Ovary (tissue), 9 donors: ENCODE results near the gene CASTOR2. TPM values are rescaled to one million over a fixed set of nuclear protein-coding genes. Genes with fewer than 3 reads are reported as not detected.

Source experiments
- DNase-seq, 5 donors: peaks; one replicate each; pipeline ENCODE4 v3.0.0-alpha.2; 2019 to 2020
- H3K27ac ChIP-seq, 2 donors: fragments of 200-600 bp; one replicate each; pipeline versions ENCODE4 v1.5.1 to v1.8.0; 2019 to 2022
- H3K27me3 ChIP-seq: fragments of 200-600 bp; one replicate; pipeline ENCODE4 v1.8.0; 2022
- H3K36me3 ChIP-seq: fragments of 200-600 bp; sonication (generic); one replicate; pipeline ENCODE4 v1.5.1; 2019
- H3K4me1 ChIP-seq: one replicate; pipeline ENCODE4 v1.8.1; 2013; ENCODE audit warnings: mild to moderate bottlenecking, moderate library complexity; ENCODE audit not compliant: insufficient read depth
- H3K4me3 ChIP-seq: fragments of 200-600 bp; sonication (generic); one replicate; pipeline ENCODE4 v1.5.1; 2017
- H3K9me3 ChIP-seq, 2 donors: fragments of 200-600 bp in 1 of 2; sonication (generic) in 1 of 2; one replicate each; pipeline versions ENCODE4 v1.5.1 to v1.8.1; 2013 to 2019; ENCODE audit warnings: mild to moderate bottlenecking in 1 of 2, moderate library complexity in 1 of 2
- EP300 ChIP-seq: sonication (generic); formaldehyde crosslinking; IDR thresholded peaks from one replicate; pipeline ENCODE4 v1.6.1; 2017; ENCODE audit warnings: antibody characterized with exemption
- POLR2A ChIP-seq: fragments of 450-650 bp; IDR thresholded peaks from one replicate; pipeline ENCODE4 v1.6.1; 2017; ENCODE audit warnings: antibody characterized with exemption, mild to moderate bottlenecking, moderate library complexity
- WGBS, 3 donors: extraction: QIAGEN DNeasy Blood & Tissue Kit in 1 of 3; methylation state at CpG; one replicate each; pipeline versions ENCODE4 v1.1.5 to v1.1.7; 2013 to 2017; 5-methylcytosine and 5-hydroxymethylcytosine counted together
- intact Hi-C, 4 donors: fragments of 100-400 bp; cut with DNase I; formaldehyde crosslinking; loops; one replicate each; pipeline versions ENCODE4 v1.11.0 to v1.15.1; 2022 to 2023
- polyA plus RNA-seq, 2 donors: library from polyadenylated mRNA; stranded (reverse); fragments of 200-250 nt in 1 of 2; fragments of 350-450 nt in 1 of 2; fragmentation: Illumina TruSeq in 1 of 2; extraction: RNeasy Lipid Tissue Mini Kit (QIAGEN cat#74804) in 1 of 2; gene quantifications; one replicate each; pipeline ENCODE4 v1.2.3, GENCODE V29; 2013 to 2014
- total RNA-seq, 7 donors: library from RNA; depleted of rRNA in 2 of 7; stranded (reverse); fragments of >200 nt in 2 of 7; fragmentation: NEBNext Ultra II Directional in 3 of 7; extraction: Animal tissue kit (Norgen Biotek cat#: 25700) in 3 of 7; gene quantifications; one replicate each; pipeline versions ENCODE4 v1.1.0 to v1.2.4, GENCODE V29; 2016 to 2023
- TF ChIP-seq, protein P1 (sequence below), 3 donors: fragments of 450-650 bp in 2 of 3; fragments of 200-600 bp in 1 of 3; IDR thresholded peaks; one replicate each; pipeline versions ENCODE4 v1.5.1 to v1.8.0; 2016 to 2022; ENCODE audit warnings: antibody characterized with exemption in 3 of 3, mild to moderate bottlenecking in 1 of 3
- donor health status: DM: no; HTN: no; CAD: no; lungs with moderate emphysema.
- donor health status: DM: no; HTN: no; CAD: no.
- donor health status: Bipolar disorder and iron deficiency.
- donor health status: DM: yes; HTN: yes; CAD: no.
- donor health status: DM: no; HTN: no; CAD: no.
- donor health status: DM: yes; HTN: yes; CAD: no.

Gene CASTOR2
- total and polyA plus RNA-seq, 9 donors, result 1.9 to 34.4 (median 13.3) TPM

GRCh38 chr7:75028299-75028698, 63.8 kb downstream of the CASTOR2 start:
- intact Hi-C loops, result no loop called here
- no peak overlapping the region for H3K4me3 ChIP-seq
- no peaks in the 10 kb centered on the region for H3K4me1 ChIP-seq
- no peaks in the 10 kb centered on the region for H3K27me3 ChIP-seq
- TF ChIP-seq, protein P1, sequence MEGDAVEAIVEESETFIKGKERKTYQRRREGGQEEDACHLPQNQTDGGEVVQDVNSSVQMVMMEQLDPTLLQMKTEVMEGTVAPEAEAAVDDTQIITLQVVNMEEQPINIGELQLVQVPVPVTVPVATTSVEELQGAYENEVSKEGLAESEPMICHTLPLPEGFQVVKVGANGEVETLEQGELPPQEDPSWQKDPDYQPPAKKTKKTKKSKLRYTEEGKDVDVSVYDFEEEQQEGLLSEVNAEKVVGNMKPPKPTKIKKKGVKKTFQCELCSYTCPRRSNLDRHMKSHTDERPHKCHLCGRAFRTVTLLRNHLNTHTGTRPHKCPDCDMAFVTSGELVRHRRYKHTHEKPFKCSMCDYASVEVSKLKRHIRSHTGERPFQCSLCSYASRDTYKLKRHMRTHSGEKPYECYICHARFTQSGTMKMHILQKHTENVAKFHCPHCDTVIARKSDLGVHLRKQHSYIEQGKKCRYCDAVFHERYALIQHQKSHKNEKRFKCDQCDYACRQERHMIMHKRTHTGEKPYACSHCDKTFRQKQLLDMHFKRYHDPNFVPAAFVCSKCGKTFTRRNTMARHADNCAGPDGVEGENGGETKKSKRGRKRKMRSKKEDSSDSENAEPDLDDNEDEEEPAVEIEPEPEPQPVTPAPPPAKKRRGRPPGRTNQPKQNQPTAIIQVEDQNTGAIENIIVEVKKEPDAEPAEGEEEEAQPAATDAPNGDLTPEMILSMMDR (IDR thresholded peaks at IDR 0.05), result no peak
- TF ChIP-seq EP300, result no peak
- no peak for TF ChIP-seq POLR2A
- DNase-seq, result no peak
- 75 to 82% (median 82%) methylated on average over 7 to 9 of the region's 9 CpGs for WGBS, 3 donors
- no peak overlapping the region for H3K27ac ChIP-seq
- no peaks in the 10 kb centered on the region for H3K36me3 ChIP-seq
- no peaks in the 10 kb centered on the region for H3K9me3 ChIP-seq

GRCh38 chr7:75033064-75033463, 68.6 kb downstream of the CASTOR2 start:
- Histone ChIP-seq H3K27ac (no peak overlapping the region), H3K4me1 (no peaks in the 10 kb centered on the region), H3K4me3 (no peak overlapping the region), H3K27me3 (no peaks in the 10 kb centered on the region), H3K9me3 (no peaks in the 10 kb centered on the region), H3K36me3 (no peaks in the 10 kb centered on the region)
- TF ChIP-seq, protein P1 (IDR thresholded peaks at IDR 0.05), result no peak
- TF ChIP-seq POLR2A (no peak), EP300 (no peak)
- 41 to 54% (median 46%) methylated on average over 8 of the region's 8 CpGs for WGBS, 3 donors
- intact Hi-C loops, result loop anchor here in 1 of 4 donors (10.0 kb wide), 1 partner anchor 418 kb away; no protein-coding TSS in a partner anchor
- no peak for DNase-seq

GRCh38 chr7:75033826-75034225, 69.3 kb downstream of the CASTOR2 start:
- no peaks in the 10 kb centered on the region for H3K36me3 ChIP-seq
- H3K4me1 ChIP-seq, result no peaks in the 10 kb centered on the region
- intact Hi-C loops, result loop anchor here in 1 of 4 donors (10.0 kb wide), 1 partner anchor 419 kb away; no protein-coding TSS in a partner anchor
- H3K27me3 ChIP-seq, result no peaks in the 10 kb centered on the region
- no peak overlapping the region for H3K4me3 ChIP-seq
- H3K27ac ChIP-seq, result no peak overlapping the region
- TF ChIP-seq EP300 (no peak), POLR2A (no peak)
- TF ChIP-seq, protein P1 (IDR thresholded peaks at IDR 0.05), result no peak
- no peaks in the 10 kb centered on the region for H3K9me3 ChIP-seq
- WGBS, 3 donors, result 85 to 87% (median 85%) methylated on average over 8 of the region's 8 CpGs
- DNase-seq, result no peak

GRCh38 chr7:75038508-75038907, 74.0 kb downstream of the CASTOR2 start:
- intact Hi-C loops, result loop anchor here in 1 of 4 donors (10.0 kb wide), 1 partner anchor 424 kb away; no protein-coding TSS in a partner anchor
- Histone ChIP-seq H3K36me3 (no peaks in the 10 kb centered on the region), H3K4me3 (no peak overlapping the region), H3K9me3 (no peaks in the 10 kb centered on the region), H3K4me1 (peaks cover 6% of the 10 kb centered on the region), H3K27ac (no peak overlapping the region), H3K27me3 (no peaks in the 10 kb centered on the region)
- 64 to 66% (median 66%) methylated on average over 8 of the region's 8 CpGs for WGBS, 3 donors
- no peak for DNase-seq
- TF ChIP-seq EP300 (no peak), POLR2A (no peak)
- TF ChIP-seq, protein P1 (IDR thresholded peaks at IDR 0.05), result no peak
